UCSD-AML1 (cell line): ENCODE data around the gene AFF3.

Experiments
- DNase-seq: peaks from one replicate; lab custom pipeline; 2025; ENCODE audit not compliant: unreplicated experiment; lab: John Stamatoyannopoulos, UW

Gene AFF3

DNA sequence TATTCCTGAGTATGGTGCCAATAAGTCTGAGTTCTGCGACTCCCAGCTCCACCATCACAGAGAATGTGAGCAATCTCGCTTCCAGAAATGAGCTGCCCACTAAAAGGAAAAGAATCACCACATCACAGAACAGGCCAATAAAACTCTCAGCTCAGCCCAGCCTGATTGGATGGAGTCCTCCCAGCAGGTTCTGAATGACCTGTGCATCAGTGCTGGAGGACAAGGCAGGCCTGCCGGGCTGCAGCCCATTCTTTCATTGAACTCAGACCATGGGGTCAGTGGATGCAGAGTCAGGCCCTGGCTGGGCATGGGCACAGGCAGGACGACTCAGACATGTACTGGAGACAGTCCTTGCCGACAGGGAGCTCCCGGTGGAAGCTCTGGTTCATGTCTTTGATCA, 519.9 kb downstream of the AFF3 start:
- DNase-seq = no peak

- no peak for DNase-seq
Measured at GRCh38 chr2:99621774-99622173, 520.6 kb downstream of the AFF3 start.

DNA sequence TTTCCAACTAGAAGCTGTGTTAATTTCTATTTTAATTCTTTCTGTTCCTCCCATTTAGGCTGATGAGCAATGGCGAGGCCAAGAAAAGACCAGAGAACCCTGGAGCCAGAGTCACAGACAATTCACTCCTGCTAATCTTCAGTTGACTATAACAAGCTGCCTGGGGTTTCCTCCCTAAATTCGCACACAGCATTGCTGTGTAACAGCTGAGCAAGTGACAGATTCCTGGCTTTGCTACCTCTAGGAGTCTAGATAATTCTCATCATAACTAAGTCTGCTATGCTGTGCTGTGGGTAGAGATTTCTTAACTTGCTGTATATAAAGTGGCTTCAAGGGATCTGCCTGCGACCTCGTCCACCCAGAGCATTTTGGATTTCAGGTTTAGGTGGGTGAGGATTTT, 521.3 kb downstream of the AFF3 start:
- DNase-seq = no peak

DNA sequence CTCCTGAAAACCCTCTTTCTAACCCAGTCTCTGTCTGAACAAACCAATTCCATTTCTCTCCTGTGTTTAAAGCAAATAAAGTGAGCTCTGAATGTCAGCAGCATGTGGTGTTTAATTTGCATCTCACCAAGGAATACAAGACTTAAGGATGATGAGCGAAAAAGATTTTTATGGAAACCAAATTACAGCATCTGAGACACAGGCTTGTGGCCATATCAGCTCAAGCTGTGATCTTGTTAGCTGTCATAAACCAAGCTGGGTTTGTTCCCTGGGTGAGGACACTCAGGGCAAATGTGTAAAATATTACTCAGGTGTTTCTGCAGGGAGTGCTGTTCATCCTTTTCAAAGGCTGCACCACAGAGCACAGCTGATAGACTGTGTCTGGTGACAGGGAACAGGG, 523.2 kb downstream of the AFF3 start:
- no peak for DNase-seq

GRCh38 chr2:99618579-99619097, 523.8 kb downstream of the AFF3 start:
- no peak for DNase-seq

DNA sequence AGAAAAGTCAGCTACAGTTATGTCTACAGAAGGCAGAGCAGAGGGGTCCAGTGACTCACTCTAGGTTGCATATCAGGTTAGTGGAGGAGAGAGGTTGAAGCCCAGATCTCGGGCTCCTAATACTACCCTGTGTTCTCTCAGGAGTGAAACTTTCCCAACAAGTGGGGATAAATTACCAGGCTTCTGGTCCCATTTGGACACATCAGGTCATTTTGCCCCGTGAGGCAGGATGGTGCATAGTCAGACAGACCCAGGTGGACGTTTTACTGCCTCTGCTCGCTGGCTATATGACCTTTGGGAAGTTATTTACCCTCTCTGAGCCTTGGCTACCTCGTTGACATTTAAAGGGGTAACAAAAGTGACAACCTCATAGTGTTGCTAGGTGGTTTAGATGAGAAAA, 524.6 kb downstream of the AFF3 start:
- no peak for DNase-seq

DNA sequence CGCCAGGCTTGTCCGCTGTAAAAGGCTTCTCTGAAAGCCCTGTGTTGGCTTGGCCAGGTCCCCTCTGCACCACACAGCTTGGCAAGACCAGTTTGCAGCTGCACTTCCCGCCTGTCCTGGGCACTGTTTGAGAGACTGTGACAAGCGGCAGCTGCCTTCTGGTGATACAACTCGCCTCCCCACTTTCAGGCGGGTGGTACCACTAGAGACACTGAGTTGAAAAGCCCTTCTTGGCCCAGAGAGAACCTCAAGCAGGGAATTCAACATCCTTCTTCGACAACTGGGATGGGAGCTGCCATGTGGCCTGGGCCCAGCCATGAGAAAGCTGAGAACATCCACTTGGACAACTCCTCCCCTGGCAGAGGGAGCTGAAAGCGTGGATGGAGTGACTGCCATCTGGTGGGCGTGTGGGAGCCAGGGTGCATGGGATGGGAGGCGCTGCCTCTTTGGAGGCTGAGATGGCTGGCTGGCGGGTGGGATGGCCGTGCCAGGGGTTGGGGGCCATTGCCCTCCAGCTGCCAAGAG, 527.1 kb downstream of the AFF3 start:
- no peak for DNase-seq

- DNase-seq = no peak
Measured at GRCh38 chr2:99613980-99614379, 528.4 kb downstream of the AFF3 start.

- DNase-seq = no peak
Measured at GRCh38 chr2:99611786-99612185, 530.6 kb downstream of the AFF3 start.

DNA sequence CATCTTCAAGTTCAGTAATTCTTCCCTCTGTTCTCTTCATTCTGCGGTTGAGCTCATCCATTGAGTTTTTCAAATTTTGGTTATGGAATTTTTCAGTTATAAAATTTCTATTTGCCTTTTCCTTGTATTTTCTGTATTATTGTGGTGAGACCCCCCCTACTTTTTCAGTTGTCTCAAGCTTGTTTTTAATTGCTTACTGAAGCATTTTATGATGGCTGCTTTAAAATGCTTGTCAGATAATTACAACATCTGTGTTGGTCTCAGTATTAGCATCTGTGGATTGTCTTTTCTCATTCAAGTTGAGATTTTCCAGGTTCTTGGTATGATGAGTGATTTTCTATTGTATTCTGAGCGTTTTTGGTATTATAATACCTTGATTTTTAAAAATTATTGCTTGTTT, 531.4 kb downstream of the AFF3 start:
- no peak for DNase-seq

DNA sequence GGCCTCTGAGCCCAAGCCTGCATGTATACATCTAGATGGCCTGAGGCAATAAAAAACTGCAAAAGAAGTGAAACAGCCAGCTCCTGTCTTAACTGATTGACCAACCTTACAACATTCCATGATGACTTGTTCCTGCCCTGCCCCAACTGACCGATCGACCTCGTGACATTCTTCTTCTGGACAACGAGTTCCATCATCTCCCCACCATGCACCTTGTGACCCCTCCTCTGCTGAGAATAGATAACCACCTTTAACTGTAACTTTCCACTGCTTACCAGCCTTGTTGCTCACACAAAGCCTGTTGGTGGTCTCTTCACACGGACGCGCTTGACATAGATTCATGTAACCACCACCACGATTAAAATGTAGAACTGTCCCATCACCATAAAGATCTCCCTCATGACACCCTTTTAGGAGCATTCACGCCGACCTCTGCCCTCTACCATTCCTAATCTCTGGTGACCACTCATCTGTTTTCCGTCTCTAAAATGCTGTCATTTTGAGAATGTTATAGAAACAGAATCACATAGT, 532.5 kb downstream of the AFF3 start:
- no peak for DNase-seq

DNA sequence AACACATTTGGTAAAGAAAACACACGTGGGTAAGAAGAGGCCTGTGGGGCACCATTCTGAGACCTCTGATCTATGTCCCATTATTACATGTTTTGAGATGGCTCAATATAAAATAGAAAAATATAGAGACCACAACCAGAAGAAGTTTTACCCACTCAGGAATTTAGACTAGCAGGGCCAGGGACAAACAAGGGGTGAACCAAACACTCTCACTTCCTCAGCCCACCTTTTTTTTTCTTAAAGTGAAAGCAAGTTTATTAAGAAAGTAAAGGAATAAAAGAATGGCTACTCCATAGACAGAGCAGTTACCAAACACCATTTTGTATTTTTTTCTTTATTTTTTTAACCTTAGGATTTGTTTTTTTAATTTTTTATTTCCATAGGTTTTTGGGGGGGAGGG, 533.5 kb downstream of the AFF3 start:
- no peak for DNase-seq

DNA sequence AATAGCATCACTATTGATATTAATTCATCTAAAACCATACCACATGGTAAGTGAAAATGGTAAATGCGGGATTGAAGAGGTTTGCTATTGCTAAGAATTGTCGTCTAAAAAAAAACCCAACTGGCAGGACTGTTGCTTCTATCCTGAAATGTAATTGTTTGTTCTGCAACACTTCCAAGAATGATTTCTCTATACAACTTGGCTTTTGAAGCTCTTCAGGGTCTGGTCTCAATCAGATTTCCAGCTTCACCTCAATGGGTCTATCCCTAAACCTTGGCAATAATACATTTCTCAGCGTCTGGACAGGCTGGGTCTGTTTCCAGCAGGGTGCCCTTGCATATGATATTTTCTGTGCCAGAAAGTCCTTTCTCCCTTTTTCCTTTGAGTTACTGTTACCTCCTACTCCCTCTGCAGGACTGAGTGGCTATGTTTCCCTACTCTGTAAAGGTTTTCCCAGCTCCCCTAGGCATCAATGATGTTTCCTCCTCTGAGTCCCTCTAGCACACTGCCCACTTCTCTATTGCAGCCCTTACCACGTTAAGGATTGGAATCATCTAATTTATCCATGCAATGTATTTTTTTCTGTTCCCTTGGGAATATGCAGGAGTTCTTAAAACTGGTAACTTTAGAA, 534.4 kb downstream of the AFF3 start:
- no peak for DNase-seq

DNA sequence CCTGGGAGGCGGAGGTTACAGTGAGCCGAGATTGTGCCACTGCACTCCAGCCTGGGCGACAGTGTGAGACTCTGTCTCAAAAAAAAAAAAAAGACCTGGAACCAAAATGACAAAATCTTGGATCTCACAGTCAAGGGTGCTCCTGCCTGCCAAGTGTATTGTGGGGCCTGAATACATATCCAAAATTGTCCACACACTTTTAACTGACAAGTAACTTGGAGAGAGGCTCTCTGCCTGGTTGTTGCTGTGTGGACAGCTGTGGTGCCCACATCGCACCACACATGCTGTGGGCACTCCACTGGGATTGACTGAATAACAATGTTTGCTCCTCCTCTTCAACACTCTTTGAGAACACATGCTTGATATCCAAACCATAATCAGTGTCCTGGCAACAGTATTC, 534.9 kb downstream of the AFF3 start:
- DNase-seq = no peak

- DNase-seq = no peak
Measured at GRCh38 chr2:99605036-99605435, 537.4 kb downstream of the AFF3 start.

DNA sequence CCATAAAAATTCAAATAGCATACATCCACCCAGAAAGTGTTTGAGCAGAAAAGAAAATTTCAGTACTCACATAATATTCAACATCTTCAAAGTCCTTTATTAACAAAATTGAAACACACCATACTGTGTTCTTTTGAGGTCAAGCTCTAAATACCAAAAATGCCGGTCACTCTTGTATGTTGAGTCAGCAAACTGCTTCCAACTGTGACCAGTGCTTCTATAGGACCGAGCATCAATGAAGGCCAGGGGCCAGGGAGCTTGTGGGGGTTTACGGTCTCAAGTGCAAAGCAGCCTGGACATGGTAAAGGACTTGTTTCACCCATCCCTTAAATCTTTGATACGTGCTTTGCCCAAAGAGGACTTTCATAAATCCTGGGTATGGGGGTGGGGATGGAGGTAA, 539.9 kb downstream of the AFF3 start:
- DNase-seq = no peak

- no peak for DNase-seq
Measured at GRCh38 chr2:99600981-99601651, 541.3 kb downstream of the AFF3 start.

- no peak for DNase-seq
Measured at GRCh38 chr2:99598441-99598840, 543.9 kb downstream of the AFF3 start.

GRCh38 chr2:99597616-99598015, 544.8 kb downstream of the AFF3 start:
- DNase-seq = no peak

GRCh38 chr2:99595373-99595772, 547.0 kb downstream of the AFF3 start:
- DNase-seq = no peak

DNA sequence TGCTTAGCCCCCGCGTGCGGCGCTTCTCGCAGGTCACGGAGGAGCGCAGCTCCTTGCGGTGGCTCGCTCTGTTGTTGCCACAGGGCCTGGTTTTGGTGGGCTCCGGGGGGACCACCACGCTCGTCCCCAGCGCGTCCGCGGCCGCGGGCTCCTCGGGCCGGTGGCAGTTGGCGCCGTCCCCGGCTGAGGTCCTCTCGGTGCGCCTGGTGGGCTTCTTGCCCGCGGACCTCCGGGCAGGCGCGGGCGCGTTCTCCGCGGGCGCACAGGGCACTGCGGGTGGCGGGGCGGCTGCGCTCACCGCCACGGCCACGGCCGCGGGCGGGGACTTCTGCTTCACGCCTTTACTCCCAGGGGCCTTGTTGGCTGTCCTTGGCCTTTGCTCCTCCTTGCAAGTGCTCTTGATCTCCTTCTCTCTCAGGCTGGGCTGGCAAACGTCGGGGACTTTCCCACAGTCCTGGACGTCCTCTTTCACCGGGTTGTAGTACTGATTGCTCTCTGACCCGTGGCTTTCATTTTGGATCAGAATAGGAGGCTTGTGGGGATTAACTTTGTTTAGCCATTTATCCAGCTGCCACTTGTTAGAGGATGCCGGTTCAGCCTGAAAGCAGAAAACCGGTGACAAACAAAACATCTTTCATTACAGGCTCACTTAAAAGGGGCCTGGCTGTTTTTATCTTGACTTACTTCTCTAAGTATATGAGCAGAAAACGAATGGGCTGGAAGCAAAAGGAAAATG, 548.5 kb downstream of the AFF3 start:
- DNase-seq = no peak

DNA sequence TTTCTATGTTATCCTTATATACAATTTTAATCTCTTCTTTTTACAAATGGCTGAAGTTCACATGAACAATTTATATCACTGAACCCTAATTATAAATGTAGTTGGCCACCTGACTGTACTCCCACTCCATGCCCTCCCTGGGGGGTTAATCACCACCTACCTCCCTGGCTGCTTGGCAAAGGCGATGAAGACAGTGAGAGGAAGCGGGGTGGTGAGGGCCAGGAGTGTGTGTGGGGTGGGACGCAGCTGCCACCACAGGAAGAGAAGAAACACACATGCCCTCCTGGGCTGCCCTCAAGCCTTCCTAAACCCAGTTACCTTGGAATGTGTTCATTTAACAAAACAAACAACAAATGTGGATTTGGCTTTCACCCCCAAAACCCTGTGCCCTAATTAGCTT, 565.6 kb downstream of the AFF3 start:
- DNase-seq = no peak
